Thyroid gland (tissue), 4 donors: Measurements from ENCODE around the gene DNAH10. TPM values are rescaled to one million over a fixed set of nuclear protein-coding genes. Genes with fewer than 3 reads are reported as not detected.

Source experiments
- DNase-seq, 2 donors: peaks; one replicate each; pipeline ENCODE4 v3.0.0-alpha.2; 2019
- H3K27ac ChIP-seq, 3 donors: fragments of 200-600 bp; sonication (generic); 1 replicate in 2 of 3; 2 replicates in 1 of 3; pipeline ENCODE4 v1.5.1; 2016 to 2019; ENCODE audit warnings: mild to moderate bottlenecking in 1 of 3, moderate library complexity in 1 of 3
- H3K27me3 ChIP-seq: fragments of 200-600 bp; sonication (generic); one replicate; pipeline ENCODE4 v1.5.1; 2019
- H3K36me3 ChIP-seq, 2 donors: fragments of 200-600 bp; sonication (generic); one replicate each; pipeline ENCODE4 v1.5.1; 2016 to 2019
- H3K4me1 ChIP-seq, 2 donors: fragments of 200-600 bp; sonication (generic); one replicate each; pipeline ENCODE4 v1.5.1; 2017 to 2019
- H3K4me3 ChIP-seq, 3 donors: fragments of 200-600 bp; sonication (generic); replicated peaks in 1 of 3; 1 replicate in 2 of 3; 2 replicates in 1 of 3; pipeline ENCODE4 v1.5.1; 2016; ENCODE audit warnings: mild to moderate bottlenecking in 1 of 3
- H3K9me3 ChIP-seq: fragments of 200-600 bp; sonication (generic); one replicate; pipeline ENCODE4 v1.5.1; 2017
- CTCF ChIP-seq, 6 experiments: fragments of 200-600 bp in 3 of 6; fragments of 450-650 bp in 3 of 6; sonication (generic) in 3 of 6; IDR thresholded peaks; one replicate each; pipeline ENCODE4 v1.5.1; 2016 to 2019; ENCODE audit warnings: antibody characterized with exemption in 6 of 6, mild to moderate bottlenecking in 2 of 6, inconsistent platforms in 1 of 6, moderate library complexity in 1 of 6
- POLR2A ChIP-seq, 2 donors: fragments of 450-650 bp; IDR thresholded peaks; one replicate each; pipeline ENCODE4 v1.6.1; 2017; ENCODE audit warnings: antibody characterized with exemption in 2 of 2, mild to moderate bottlenecking in 2 of 2, moderate library complexity in 1 of 2
- WGBS, 2 donors: methylation state at CpG; one replicate each; pipeline ENCODE4 v1.1.5; 2017; 5-methylcytosine and 5-hydroxymethylcytosine counted together
- intact Hi-C: fragments of 100-400 bp; cut with DNase I; formaldehyde crosslinking; loops from one replicate; pipeline ENCODE4 v1.15.1; 2023
- total RNA-seq, 4 donors: library from RNA; depleted of rRNA; stranded (reverse); fragments of >200 nt; gene quantifications; one replicate each; pipeline ENCODE4 v1.2.3, GENCODE V29; 2016

Gene DNAH10
- total RNA-seq, 4 donors from 2014 or later: 0.10 to 0.33 (median 0.27) TPM; not detected in 1

- DNase-seq: no peak
- Histone ChIP-seq H3K36me3 (no peaks in the 10 kb centered on the region), H3K27ac (no peak overlapping the region), H3K4me3 (no peak overlapping the region), H3K9me3 (no peaks in the 10 kb centered on the region), H3K4me1 (no peaks in the 10 kb centered on the region), H3K27me3 (no peaks in the 10 kb centered on the region)
- no peak for TF ChIP-seq CTCF (IDR thresholded peaks at IDR 0.05)
- TF ChIP-seq POLR2A (IDR thresholded peaks at IDR 0.05): no peak
- intact Hi-C loops: no loop called here
- WGBS, 2 donors: 71 to 78% methylated on average over 4 of the region's 4 CpGs
Observed at GRCh38 chr12:123808167-123808566, 46.1 kb downstream of the DNAH10 start.

- intact Hi-C loops: no loop called here
- H3K4me3 ChIP-seq: no peak overlapping the region
- no peaks in the 10 kb centered on the region for H3K27me3 ChIP-seq
- TF ChIP-seq POLR2A (IDR thresholded peaks at IDR 0.05) (no peak), CTCF (IDR thresholded peaks at IDR 0.05) (no peak)
- no peak for DNase-seq
- H3K27ac ChIP-seq: no peak overlapping the region
- H3K36me3 ChIP-seq: no peaks in the 10 kb centered on the region
- H3K9me3 ChIP-seq: no peaks in the 10 kb centered on the region
- 84 to 88% methylated on average over 7 of the region's 7 CpGs for WGBS, 2 donors
- H3K4me1 ChIP-seq: no peaks in the 10 kb centered on the region
Observed at GRCh38 chr12:123813349-123813748, 51.2 kb downstream of the DNAH10 start.

- H3K4me3 ChIP-seq: no peak overlapping the region
- no peaks in the 10 kb centered on the region for H3K27me3 ChIP-seq
- no peak overlapping the region for H3K27ac ChIP-seq
- intact Hi-C loops: no loop called here
- H3K36me3 ChIP-seq: no peaks in the 10 kb centered on the region
- H3K9me3 ChIP-seq: no peaks in the 10 kb centered on the region
- no peaks in the 10 kb centered on the region for H3K4me1 ChIP-seq
- WGBS, 2 donors: 82% methylated on average over 2 of the region's 2 CpGs
- no peak for DNase-seq
- TF ChIP-seq POLR2A (IDR thresholded peaks at IDR 0.05) (no peak), CTCF (IDR thresholded peaks at IDR 0.05) (no peak)
Observed at GRCh38 chr12:123815968-123816367, 53.9 kb downstream of the DNAH10 start.

GRCh38 chr12:123816896-123817537, 54.9 kb downstream of the DNAH10 start:
- no peak for TF ChIP-seq CTCF (IDR thresholded peaks at IDR 0.05)
- no peak for TF ChIP-seq POLR2A (IDR thresholded peaks at IDR 0.05)
- WGBS, 2 donors: 94 to 96% methylated on average over 4 of the region's 4 CpGs
- no peak for DNase-seq

GRCh38 chr12:123822804-123823203, 60.7 kb downstream of the DNAH10 start:
- H3K36me3 ChIP-seq: no peaks in the 10 kb centered on the region
- TF ChIP-seq POLR2A (IDR thresholded peaks at IDR 0.05): no peak
- TF ChIP-seq CTCF (IDR thresholded peaks at IDR 0.05): no peak
- intact Hi-C loops: no loop called here

More at GRCh38 chr12:123816896-123817537, 54.9 kb downstream of the DNAH10 start:
- Histone ChIP-seq H3K27ac (no peak overlapping the region), H3K27me3 (no peaks in the 10 kb centered on the region), H3K4me3 (no peak overlapping the region), H3K4me1 (no peaks in the 10 kb centered on the region), H3K9me3 (no peaks in the 10 kb centered on the region), H3K36me3 (no peaks in the 10 kb centered on the region)
- intact Hi-C loops: no loop called here

More at GRCh38 chr12:123822804-123823203, 60.7 kb downstream of the DNAH10 start:
- no peaks in the 10 kb centered on the region for H3K4me1 ChIP-seq
- no peak overlapping the region for H3K4me3 ChIP-seq
- DNase-seq: no peak
- no peaks in the 10 kb centered on the region for H3K27me3 ChIP-seq
- no peak overlapping the region for H3K27ac ChIP-seq
- 80 to 88% methylated on average over 6 of the region's 6 CpGs for WGBS, 2 donors
- H3K9me3 ChIP-seq: no peaks in the 10 kb centered on the region
